Measurements from ENCODE around the gene FARS2. TPM values are rescaled to one million over a fixed set of nuclear protein-coding genes. Genes with fewer than 3 reads are reported as not detected.
A peak's percentile ranks its signal among the peaks of the same experiment; 100 is the strongest.

FARS2 gene
- polyA plus RNA-seq, 3 donors = 12.2 to 21.6 (median 17.7) TPM

DNA sequence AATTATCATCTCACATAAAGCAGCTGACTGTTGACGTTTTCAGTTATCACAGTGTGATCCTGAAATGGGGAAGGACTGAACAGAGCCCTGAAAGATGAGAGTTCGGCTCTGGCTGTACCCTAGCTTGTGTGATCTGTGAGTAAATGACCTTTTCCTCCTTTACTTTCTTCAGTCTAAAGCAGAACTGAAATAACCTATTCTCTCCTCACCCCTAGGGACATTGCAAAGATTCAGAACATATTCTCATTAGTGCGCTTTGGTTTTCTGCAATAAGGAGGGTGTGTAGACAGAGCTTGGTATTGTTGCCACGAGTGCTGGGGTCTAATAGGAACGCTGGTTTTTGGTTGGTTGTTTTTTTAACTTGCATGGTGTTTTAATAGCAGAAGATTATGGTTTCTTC, 16.7 kb downstream of the FARS2 start:
- H2AFZ ChIP-seq (ENCODE audit: insufficient read depth, low read depth, low read length, poor library complexity, severe bottlenecking) = no peak overlapping the region
- no peaks in the 10 kb centered on the region for H3K27me3 Mint-ChIP-seq (ENCODE audit: low read depth in 3 of 3)
- H3K9me3 Mint-ChIP-seq = peaks cover 0 to 2% (median 0%) of the 10 kb centered on the region in 7 donors
- H3K36me3 Mint-ChIP-seq = peaks cover 6 to 8% of the 10 kb centered on the region in 2 donors
- H3K27ac Mint-ChIP-seq = peak overlapping the region in 1 of 7 donors; percentile 26
- no peak for DNase-seq
- TF ChIP-seq, protein P1, sequence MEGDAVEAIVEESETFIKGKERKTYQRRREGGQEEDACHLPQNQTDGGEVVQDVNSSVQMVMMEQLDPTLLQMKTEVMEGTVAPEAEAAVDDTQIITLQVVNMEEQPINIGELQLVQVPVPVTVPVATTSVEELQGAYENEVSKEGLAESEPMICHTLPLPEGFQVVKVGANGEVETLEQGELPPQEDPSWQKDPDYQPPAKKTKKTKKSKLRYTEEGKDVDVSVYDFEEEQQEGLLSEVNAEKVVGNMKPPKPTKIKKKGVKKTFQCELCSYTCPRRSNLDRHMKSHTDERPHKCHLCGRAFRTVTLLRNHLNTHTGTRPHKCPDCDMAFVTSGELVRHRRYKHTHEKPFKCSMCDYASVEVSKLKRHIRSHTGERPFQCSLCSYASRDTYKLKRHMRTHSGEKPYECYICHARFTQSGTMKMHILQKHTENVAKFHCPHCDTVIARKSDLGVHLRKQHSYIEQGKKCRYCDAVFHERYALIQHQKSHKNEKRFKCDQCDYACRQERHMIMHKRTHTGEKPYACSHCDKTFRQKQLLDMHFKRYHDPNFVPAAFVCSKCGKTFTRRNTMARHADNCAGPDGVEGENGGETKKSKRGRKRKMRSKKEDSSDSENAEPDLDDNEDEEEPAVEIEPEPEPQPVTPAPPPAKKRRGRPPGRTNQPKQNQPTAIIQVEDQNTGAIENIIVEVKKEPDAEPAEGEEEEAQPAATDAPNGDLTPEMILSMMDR (IDR thresholded peaks at IDR 0.05) = no peak
- no peak overlapping the region for H3K4me3 Mint-ChIP-seq
- H3K9ac ChIP-seq (ENCODE audit: insufficient read depth, low read length, poor library complexity, severe bottlenecking) = no peak overlapping the region
- H3K4me1 Mint-ChIP-seq = peaks cover 23% of the 10 kb centered on the region
- H4K20me1 ChIP-seq (ENCODE audit: insufficient read depth, low read length) = no peaks in the 10 kb centered on the region
- no peaks in the 10 kb centered on the region for H3K36me3 ChIP-seq (replicated peaks in 1 of 2; ENCODE audit: control insufficient read depth in 1 of 2, insufficient read depth in 2 of 2, low read length in 2 of 2)
- no peaks in the 10 kb centered on the region for H3K27me3 ChIP-seq (ENCODE audit: control insufficient read depth in 2 of 2, insufficient read depth in 2 of 2, low read length in 2 of 2)
- H3K79me2 ChIP-seq (ENCODE audit: insufficient read depth, low read length) = peaks cover 9% of the 10 kb centered on the region
- no peak overlapping the region for H3K27ac ChIP-seq (ENCODE audit: low read depth in 1 of 2, low read length in 2 of 2)
- intact Hi-C loops (cut with micrococcal nuclease) = no loop called here
- no peaks in the 10 kb centered on the region for H3K9me3 ChIP-seq (replicated peaks in 1 of 2; ENCODE audit: control insufficient read depth in 1 of 2, insufficient read depth in 1 of 2, low read length in 2 of 2)
- H3K4me3 ChIP-seq (replicated peaks in 1 of 3; ENCODE audit: low read depth in 2 of 3, low read length in 3 of 3) = no peak overlapping the region
- no peak overlapping the region for H3K4me2 ChIP-seq (replicated peaks; ENCODE audit: extremely low read depth, low read length, poor library complexity, severe bottlenecking)
- peaks cover 0 to 3% of the 10 kb centered on the region in 2 donors for H3K4me1 ChIP-seq (ENCODE audit: control insufficient read depth in 1 of 2, insufficient read depth in 2 of 2, low read length in 2 of 2)
- 97% methylated on average over 3 of the region's 5 CpGs for WGBS (ENCODE audit: insufficient coverage)

DNA sequence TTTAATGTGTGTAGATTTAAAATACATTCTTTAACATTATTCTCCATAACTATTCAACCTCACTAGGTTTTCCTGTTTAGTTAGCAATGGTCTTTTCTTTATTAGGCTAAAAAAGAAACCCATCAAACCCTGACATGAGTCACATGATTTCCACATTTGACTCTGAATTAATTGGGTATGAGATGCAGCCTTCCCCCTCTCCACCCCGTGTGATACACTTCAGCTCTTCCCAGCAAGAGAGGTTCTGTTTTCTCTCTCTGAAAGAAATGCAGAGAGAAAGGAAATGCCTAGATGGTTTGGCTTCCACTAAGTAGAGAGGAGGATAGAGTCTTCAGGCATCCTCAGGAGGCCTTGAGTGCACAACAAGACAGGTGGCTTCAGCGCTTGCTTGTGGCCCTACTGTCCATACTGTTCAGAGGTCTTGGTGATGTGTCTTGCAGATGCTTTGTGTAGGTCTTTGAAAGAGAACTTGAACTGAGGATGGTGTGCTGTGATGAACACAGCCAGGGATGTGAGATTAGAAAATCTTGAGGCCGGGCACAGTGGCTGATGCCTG, 17.3 kb downstream of the FARS2 start:
- Histone ChIP-seq H3K27me3 (ENCODE audit: control insufficient read depth in 2 of 2, insufficient read depth in 2 of 2, low read length in 2 of 2) (no peaks in the 10 kb centered on the region), H3K9ac (ENCODE audit: insufficient read depth, low read length, poor library complexity, severe bottlenecking) (peak overlapping the region; percentile 21), H3K4me2 (replicated peaks; ENCODE audit: extremely low read depth, low read length, poor library complexity, severe bottlenecking) (no peak overlapping the region), H2AFZ (ENCODE audit: insufficient read depth, low read depth, low read length, poor library complexity, severe bottlenecking) (no peak overlapping the region), H3K4me1 (ENCODE audit: control insufficient read depth in 1 of 2, insufficient read depth in 2 of 2, low read length in 2 of 2) (peaks cover 0 to 3% of the 10 kb centered on the region in 2 donors), H3K9me3 (replicated peaks in 1 of 2; ENCODE audit: control insufficient read depth in 1 of 2, insufficient read depth in 1 of 2, low read length in 2 of 2) (no peaks in the 10 kb centered on the region), H4K20me1 (ENCODE audit: insufficient read depth, low read length) (no peaks in the 10 kb centered on the region), H3K36me3 (replicated peaks in 1 of 2; ENCODE audit: control insufficient read depth in 1 of 2, insufficient read depth in 2 of 2, low read length in 2 of 2) (no peaks in the 10 kb centered on the region), H3K79me2 (ENCODE audit: insufficient read depth, low read length) (peaks cover 9% of the 10 kb centered on the region), H3K4me3 (replicated peaks in 1 of 3; ENCODE audit: low read depth in 2 of 3, low read length in 3 of 3) (no peak overlapping the region), H3K27ac (ENCODE audit: low read depth in 1 of 2, low read length in 2 of 2) (no peak overlapping the region)
- 94% methylated on average over 2 of the region's 3 CpGs for WGBS (ENCODE audit: insufficient coverage)
- TF ChIP-seq, protein P1 (IDR thresholded peaks at IDR 0.05) = no peak
- Mint-ChIP-seq H3K36me3 (peaks cover 6 to 8% of the 10 kb centered on the region in 2 donors), H3K4me3 (no peak overlapping the region), H3K27ac (peak overlapping the region in 1 of 7 donors; percentile 9), H3K27me3 (ENCODE audit: low read depth in 3 of 3) (no peaks in the 10 kb centered on the region), H3K4me1 (peaks cover 20% of the 10 kb centered on the region), H3K9me3 (peaks cover 0 to 2% (median 0%) of the 10 kb centered on the region in 7 donors)
- DNase-seq = no peak
- intact Hi-C loops (cut with micrococcal nuclease) = no loop called here

All from CD14-positive monocyte (primary cell).